H1 (cell line): Measurements from ENCODE around the gene PAF1. TPM values are rescaled to one million over a fixed set of nuclear protein-coding genes. Genes with fewer than 3 reads are reported as not detected.

Experiments used
- CHD7 ChIP-seq: fragments of 300-600 bp; sonication (generic); IDR thresholded peaks from 2 replicates; pipeline ENCODE4 v1.7.1; 2012; ENCODE audit warnings: low read length, moderate library complexity, mild to moderate bottlenecking, inconsistent platforms; ENCODE audit not compliant: insufficient replicate concordance
- CREB1 ChIP-seq: IDR thresholded peaks from 2 replicates; pipeline ENCODE4 v1.6.1; 2012; ENCODE audit warnings: inconsistent platforms
- EGR1 ChIP-seq: IDR thresholded peaks from 2 replicates; pipeline ENCODE4 v1.6.1; 2011; ENCODE audit warnings: low read depth, low read length, borderline replicate concordance
- GABPA ChIP-seq: IDR thresholded peaks from 2 replicates; pipeline ENCODE4 v1.6.1; 2011; ENCODE audit warnings: mild to moderate bottlenecking, low read length, moderate library complexity, borderline replicate concordance; ENCODE audit not compliant: insufficient read depth
- MAFK ChIP-seq: IDR thresholded peaks from 2 replicates; pipeline ENCODE4 v1.6.1; 2012; ENCODE audit warnings: low read depth, mild to moderate bottlenecking, improper control_type of control experiment, low read length
- POLR2A ChIP-seq, 2 experiments: IDR thresholded peaks; 1 replicate in 1 of 2; 2 replicates in 1 of 2; pipeline ENCODE4 v1.6.1; 2011; ENCODE audit warnings: low read depth in 2 of 2, low read length in 2 of 2, mild to moderate bottlenecking in 2 of 2; ENCODE audit errors: control extremely low read depth in 1 of 2
- SP1 ChIP-seq: IDR thresholded peaks from 2 replicates; pipeline ENCODE4 v1.6.1; 2011; ENCODE audit warnings: low read depth, low read length
- TAF1 ChIP-seq: IDR thresholded peaks from 2 replicates; pipeline ENCODE4 v1.6.1; 2011; ENCODE audit warnings: mild to moderate bottlenecking, low read depth, low read length
- TAF7 ChIP-seq: optimal IDR thresholded peaks from 2 replicates; pipeline ENCODE3; 2011; ENCODE audit warnings: low read depth, mild to moderate bottlenecking, inconsistent platforms, low read length, moderate library complexity, borderline replicate concordance
- TBP ChIP-seq: IDR thresholded peaks from 2 replicates; pipeline ENCODE4 v1.6.1; 2011; ENCODE audit warnings: low read depth, low read length, improper control_type of control experiment
- YY1 ChIP-seq: IDR thresholded peaks from 2 replicates; pipeline ENCODE4 v1.6.1; 2011; ENCODE audit warnings: low read depth, mild to moderate bottlenecking, low read length
- polyA plus RNA-seq, 7 experiments: library from polyadenylated mRNA; depleted of rRNA in 3 of 7; stranded (reverse) in 5 of 7; unstranded in 2 of 7; fragments of >200 nt in 5 of 7; fragments of 200-250 nt in 2 of 7; gene quantifications; 1 replicate in 5 of 7; 2 replicates in 1 of 7; 4 replicates in 1 of 7; pipeline versions ENCODE4 v1.2.1 to v1.2.3, GENCODE V29; 2011 to 2013; ENCODE audit warnings: missing spikeins in 2 of 7, mixed read lengths in 2 of 7
- total RNA-seq: library from RNA; stranded (reverse); fragmentation: NEBNext Ultra II Directional; extraction: Animal tissue kit (Norgen Biotek cat#: 25700); gene quantifications from 2 replicates; pipeline ENCODE4 v1.2.1, GENCODE V29; 2021

Gene PAF1
- total and polyA plus RNA-seq, 2 of the 8 experiments (the other 6 are each of a cell fraction or from before 2014, with no cell fraction given), result 31.4 to 58.6 TPM

DNA sequence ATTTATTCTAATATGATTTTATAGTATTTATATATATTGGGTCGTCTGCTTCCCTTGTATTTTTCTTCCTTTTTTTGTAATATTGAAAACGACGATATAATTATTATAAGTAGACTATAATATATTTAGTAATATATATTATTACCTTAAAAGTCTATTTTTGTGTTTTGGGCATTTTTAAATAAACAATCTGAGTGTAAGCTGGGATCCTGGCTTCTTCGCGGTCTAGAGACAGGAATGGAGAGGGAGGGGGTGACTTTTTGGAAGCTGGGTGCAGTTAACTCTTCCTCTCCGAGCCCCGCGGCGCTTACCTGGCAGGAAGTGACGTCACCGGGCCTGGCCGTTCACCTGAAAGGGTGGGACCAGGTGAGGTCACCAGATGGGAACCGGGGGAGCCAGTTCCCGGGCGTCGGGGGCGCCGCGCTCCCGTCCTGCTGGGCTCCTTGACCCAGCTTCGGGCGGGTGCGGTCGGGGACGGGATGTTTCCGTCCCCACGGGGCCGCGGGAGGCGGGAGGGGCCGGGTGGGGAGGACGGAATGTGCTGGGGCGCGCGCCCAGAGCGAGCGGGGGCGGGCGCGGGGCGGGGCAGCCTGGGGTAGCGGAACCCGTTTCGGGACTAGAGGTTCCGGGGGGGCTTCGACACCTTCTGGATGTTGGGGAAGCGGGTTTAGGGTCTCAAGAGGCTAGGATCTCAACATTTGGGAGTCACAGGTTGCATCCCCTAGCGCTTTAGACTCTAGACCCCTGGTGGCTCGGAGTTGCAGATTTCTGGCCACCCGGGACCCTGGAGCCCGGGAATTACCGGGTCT lies 18.5 kb upstream of the PAF1 start (continued):
- TF ChIP-seq CHD7 (no peak), TAF7 (peak; percentile 54), MAFK (no peak), EGR1 (peak; percentile 67; the same call in 1 of the 2 replicates), YY1 (no peak), GABPA (peak; percentile 81; the same call in 1 of the 2 replicates), TAF1 (peak; percentile 78; the same call in 1 of the 2 replicates), CREB1 (peak; percentile 93), SP1 (peak; percentile 9; the same call in 1 of the 2 replicates), TBP (peak; percentile 78), POLR2A (IDR thresholded peaks at IDR 0.05; ENCODE audit: control extremely low read depth in 1 of 2, low read depth in 2 of 2, low read length in 2 of 2) (peak; percentile 55 to 96; a peak in 2 of 3 replicates)
